ENCODE data around the gene CD300LB.
"Not testable (repeated sequence)": the region's sequence is repeated elsewhere in the genome, so short reads cannot be mapped to it uniquely, and the experiment has no call there.

The CD300LB gene

DNA sequence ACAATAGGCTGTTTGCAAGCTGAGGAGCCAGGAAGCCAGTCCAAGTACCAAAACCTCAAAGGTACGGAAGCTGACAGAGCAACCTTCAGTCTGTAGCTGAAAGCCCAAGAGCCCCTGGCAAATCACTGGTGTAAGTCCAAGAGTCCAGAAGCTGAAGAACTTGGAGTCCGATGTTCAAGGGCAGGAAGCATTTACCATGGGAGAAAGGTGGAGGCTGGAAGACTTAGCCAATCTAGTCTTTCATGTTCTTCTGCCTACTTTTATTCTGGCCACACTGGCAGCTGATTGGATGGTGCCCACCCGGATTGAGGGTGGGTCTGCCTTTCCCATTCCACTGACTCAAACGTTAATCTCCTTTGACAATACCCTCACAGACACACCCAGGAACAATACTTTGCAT is 15.3 kb downstream of the CD300LB start:
- Histone ChIP-seq H3K4me1 (ENCODE audit: control insufficient read depth, insufficient read depth, low read length, poor library complexity, severe bottlenecking) (no peaks in the 10 kb centered on the region), H3K9me3 (ENCODE audit: control insufficient read depth, low read length) (peaks cover 4% of the 10 kb centered on the region), H3K4me3 (ENCODE audit: extremely low read depth, insufficient read depth, low read length, poor library complexity, severe bottlenecking) (no peak overlapping the region), H3K27ac (ENCODE audit: low read depth, low read length, severe bottlenecking) (no peak overlapping the region), H3K36me3 (ENCODE audit: control insufficient read depth, insufficient read depth, low read length) (no peaks in the 10 kb centered on the region)
- WGBS, 2 experiments (ENCODE audit: insufficient coverage in 2 of 2): 80 to 86% methylated on average over 3 to 4 of the region's 4 CpGs

DNA sequence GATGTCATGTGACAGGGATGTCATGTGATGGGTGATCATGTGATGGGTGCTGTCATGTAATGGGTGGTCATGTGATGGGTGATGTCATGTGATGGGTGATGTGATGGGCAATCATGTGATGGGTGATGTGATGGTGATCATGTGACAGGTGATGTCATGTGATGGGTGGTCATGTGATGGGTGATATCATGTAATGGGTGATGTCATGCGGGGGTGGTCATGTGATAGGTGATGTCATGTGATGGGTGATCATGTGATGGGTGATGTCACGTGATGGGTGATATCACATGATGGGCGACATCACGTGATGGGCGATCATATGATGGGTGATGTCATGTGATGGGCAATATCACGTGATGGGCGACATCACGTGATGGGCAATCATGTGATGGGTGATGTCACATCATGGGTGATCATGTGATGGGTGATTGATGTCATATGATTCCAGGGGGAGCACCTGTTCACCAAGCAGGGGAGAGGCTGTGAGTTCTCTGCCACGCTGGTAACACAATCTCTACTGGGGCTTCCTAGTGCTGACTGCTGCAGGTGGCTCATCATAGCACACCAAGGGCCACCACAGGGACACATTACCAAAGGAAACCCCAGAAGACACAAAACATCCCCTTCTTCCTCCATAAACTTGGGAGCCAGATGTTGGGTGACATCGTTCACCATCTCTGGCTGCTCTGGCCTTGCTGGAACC is 16.5 kb downstream of the CD300LB start:
- Histone ChIP-seq H3K9me3 (ENCODE audit: control insufficient read depth, low read length) (peaks cover 4% of the 10 kb centered on the region), H3K36me3 (ENCODE audit: control insufficient read depth, insufficient read depth, low read length) (no peaks in the 10 kb centered on the region), H3K27ac (ENCODE audit: low read depth, low read length, severe bottlenecking) (no peak overlapping the region), H3K4me3 (ENCODE audit: extremely low read depth, insufficient read depth, low read length, poor library complexity, severe bottlenecking) (no peak overlapping the region), H3K4me1 (ENCODE audit: control insufficient read depth, insufficient read depth, low read length, poor library complexity, severe bottlenecking) (no peaks in the 10 kb centered on the region)
- 94 to 98% methylated on average over 9 to 10 of the region's 10 CpGs for WGBS, 2 experiments (ENCODE audit: insufficient coverage in 2 of 2)

DNA sequence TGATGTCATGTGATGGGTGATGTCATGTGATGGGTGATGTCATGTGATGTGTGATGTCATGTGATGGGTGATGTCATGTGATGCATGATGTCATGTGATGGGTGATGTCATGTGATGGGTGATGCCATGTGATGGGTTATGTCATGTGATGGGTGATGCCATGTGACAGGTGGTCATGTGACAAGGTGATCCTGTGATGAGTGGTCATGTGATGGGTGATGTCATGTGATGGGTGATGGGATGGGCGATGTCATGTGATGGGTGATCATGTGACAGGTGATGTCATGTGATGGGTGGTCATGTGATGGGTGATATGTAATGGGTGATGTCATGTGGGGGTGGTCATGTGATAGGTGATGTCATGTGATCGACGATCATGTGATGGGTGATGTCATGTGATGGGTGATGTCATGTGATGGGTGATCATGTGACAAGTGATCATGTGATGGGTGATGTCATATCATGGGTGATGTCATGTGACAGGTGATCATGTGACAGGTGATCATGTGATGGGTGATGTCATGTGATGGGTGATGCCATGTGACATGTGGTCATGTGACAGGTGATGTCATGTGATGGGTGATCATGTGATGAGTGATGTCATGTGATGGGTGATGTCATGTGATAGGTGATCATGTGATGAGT is 17.2 kb downstream of the CD300LB start:
- Histone ChIP-seq H3K4me3 (ENCODE audit: extremely low read depth, insufficient read depth, low read length, poor library complexity, severe bottlenecking) (no peak overlapping the region), H3K36me3 (ENCODE audit: control insufficient read depth, insufficient read depth, low read length) (no peaks in the 10 kb centered on the region), H3K27ac (ENCODE audit: low read depth, low read length, severe bottlenecking) (no peak overlapping the region), H3K9me3 (ENCODE audit: control insufficient read depth, low read length) (peaks cover 4% of the 10 kb centered on the region), H3K4me1 (ENCODE audit: control insufficient read depth, insufficient read depth, low read length, poor library complexity, severe bottlenecking) (no peaks in the 10 kb centered on the region)
- 96 to 100% methylated on average over 3 of the region's 3 CpGs for WGBS, 2 experiments (ENCODE audit: insufficient coverage in 2 of 2)

DNA sequence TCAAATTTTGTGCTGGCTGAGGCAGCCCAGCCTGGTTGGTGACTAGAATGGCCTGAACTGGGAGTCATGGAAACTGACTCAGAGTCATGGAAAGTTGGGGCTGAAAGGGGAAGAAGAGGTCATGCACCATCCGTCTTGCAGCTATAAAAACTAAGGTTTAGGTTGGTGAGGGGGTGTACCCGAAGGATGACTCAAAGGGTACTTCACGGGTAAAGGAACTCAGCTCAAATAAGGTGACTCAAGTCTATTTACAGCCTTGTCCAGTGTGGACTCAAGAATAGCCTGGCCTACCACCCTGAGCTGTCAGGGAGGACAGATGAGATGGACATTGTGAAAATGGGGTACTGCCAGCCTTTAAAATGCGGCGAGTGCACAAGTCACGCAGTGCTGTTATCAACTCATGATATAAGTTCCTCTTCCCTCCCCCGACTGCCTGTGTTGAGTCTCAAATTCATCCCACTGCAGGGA is 18.6 kb downstream of the CD300LB start:
- WGBS, 2 experiments (ENCODE audit: insufficient coverage in 2 of 2): 82 to 92% methylated on average over 3 to 7 of the region's 7 CpGs
- Histone ChIP-seq H3K4me1 (ENCODE audit: control insufficient read depth, insufficient read depth, low read length, poor library complexity, severe bottlenecking) (no peaks in the 10 kb centered on the region), H3K27ac (ENCODE audit: low read depth, low read length, severe bottlenecking) (no peak overlapping the region), H3K36me3 (ENCODE audit: control insufficient read depth, insufficient read depth, low read length) (no peaks in the 10 kb centered on the region), H3K9me3 (ENCODE audit: control insufficient read depth, low read length) (no peaks in the 10 kb centered on the region), H3K4me3 (ENCODE audit: extremely low read depth, insufficient read depth, low read length, poor library complexity, severe bottlenecking) (no peak overlapping the region)

DNA sequence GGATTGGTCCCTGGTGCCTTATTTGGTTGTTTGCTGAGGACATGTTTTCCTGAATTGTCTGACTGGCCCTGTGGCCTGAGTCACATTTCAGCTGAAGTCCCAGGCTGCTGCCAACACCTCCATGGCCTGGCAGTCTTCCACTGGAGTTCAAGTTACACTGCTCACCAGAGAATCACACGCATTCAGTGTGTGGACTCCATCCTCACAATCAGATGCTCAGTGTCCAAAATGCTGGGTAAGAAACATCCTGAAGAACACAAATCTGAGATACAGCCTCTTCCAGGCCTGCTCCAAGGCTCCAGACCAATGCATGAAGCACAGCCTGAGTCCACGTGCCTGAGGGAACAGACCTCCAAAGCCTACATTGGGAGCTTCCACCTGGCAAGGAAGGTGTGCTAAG is 19.2 kb downstream of the CD300LB start:
- 81 to 89% methylated on average over 2 of the region's 2 CpGs for WGBS, 2 experiments (ENCODE audit: insufficient coverage in 2 of 2)
- H3K9me3 ChIP-seq (ENCODE audit: control insufficient read depth, low read length): no peaks in the 10 kb centered on the region
- H3K27ac ChIP-seq (ENCODE audit: low read depth, low read length, severe bottlenecking): no peak overlapping the region
- no peaks in the 10 kb centered on the region for H3K36me3 ChIP-seq (ENCODE audit: control insufficient read depth, insufficient read depth, low read length)
- H3K4me3 ChIP-seq (ENCODE audit: extremely low read depth, insufficient read depth, low read length, poor library complexity, severe bottlenecking): no peak overlapping the region
- no peaks in the 10 kb centered on the region for H3K4me1 ChIP-seq (ENCODE audit: control insufficient read depth, insufficient read depth, low read length, poor library complexity, severe bottlenecking)

DNA sequence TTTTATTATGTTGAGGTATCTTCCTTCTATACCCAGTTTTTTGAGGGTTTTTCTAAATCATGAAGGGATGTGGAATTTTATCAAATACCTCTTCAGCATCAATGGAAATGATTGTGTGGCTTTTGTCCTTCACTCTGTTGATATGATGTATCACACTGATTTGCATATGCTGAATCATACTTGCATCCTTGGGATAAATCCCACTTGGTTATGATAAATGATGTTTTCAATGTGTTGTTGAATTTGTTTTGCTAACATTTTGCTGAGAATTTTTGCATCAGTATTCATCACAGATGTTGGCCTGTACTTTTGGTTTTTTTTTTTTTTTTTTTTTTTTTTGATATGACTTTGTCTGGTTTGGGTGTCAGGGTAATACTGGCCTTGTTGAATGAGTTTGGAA is 23.1 kb downstream of the CD300LB start:
- Histone ChIP-seq H3K36me3 (ENCODE audit: control insufficient read depth, insufficient read depth, low read length) (no peaks in the 10 kb centered on the region), H3K9me3 (ENCODE audit: control insufficient read depth, low read length) (no peaks in the 10 kb centered on the region), H3K4me3 (ENCODE audit: extremely low read depth, insufficient read depth, low read length, poor library complexity, severe bottlenecking) (no peak overlapping the region), H3K27ac (ENCODE audit: low read depth, low read length, severe bottlenecking) (no peak overlapping the region), H3K4me1 (ENCODE audit: control insufficient read depth, insufficient read depth, low read length, poor library complexity, severe bottlenecking) (no peaks in the 10 kb centered on the region)

DNA sequence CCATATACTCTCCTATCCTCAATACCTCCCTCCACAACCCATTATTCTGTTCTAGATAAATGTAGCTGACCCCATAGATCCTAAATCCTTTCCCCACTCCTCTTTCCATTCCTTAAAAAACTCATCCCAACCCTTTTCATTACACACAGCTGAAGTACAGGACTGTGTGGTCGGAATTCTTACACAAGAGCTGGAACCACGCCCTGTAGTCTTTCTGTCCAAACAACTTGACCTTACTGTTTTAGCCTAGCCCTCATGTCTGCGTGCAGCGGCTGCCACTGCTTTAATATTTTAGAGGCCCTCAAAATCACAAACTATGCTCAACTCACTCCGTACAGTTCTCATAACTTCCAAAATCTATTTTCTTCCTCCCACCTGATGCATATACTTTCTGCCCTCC is 27.3 kb downstream of the CD300LB start:
- H3K27ac ChIP-seq (ENCODE audit: low read depth, low read length, severe bottlenecking); H3K9me3 ChIP-seq (ENCODE audit: control insufficient read depth, low read length); H3K4me3 ChIP-seq (ENCODE audit: extremely low read depth, insufficient read depth, low read length, poor library complexity, severe bottlenecking); H3K36me3 ChIP-seq (ENCODE audit: control insufficient read depth, insufficient read depth, low read length); H3K4me1 ChIP-seq (ENCODE audit: control insufficient read depth, insufficient read depth, low read length, poor library complexity, severe bottlenecking): not testable (repeated sequence)
- 84 to 95% methylated on average over 3 to 5 of the region's 5 CpGs for WGBS, 2 experiments (ENCODE audit: insufficient coverage in 2 of 2)

DNA sequence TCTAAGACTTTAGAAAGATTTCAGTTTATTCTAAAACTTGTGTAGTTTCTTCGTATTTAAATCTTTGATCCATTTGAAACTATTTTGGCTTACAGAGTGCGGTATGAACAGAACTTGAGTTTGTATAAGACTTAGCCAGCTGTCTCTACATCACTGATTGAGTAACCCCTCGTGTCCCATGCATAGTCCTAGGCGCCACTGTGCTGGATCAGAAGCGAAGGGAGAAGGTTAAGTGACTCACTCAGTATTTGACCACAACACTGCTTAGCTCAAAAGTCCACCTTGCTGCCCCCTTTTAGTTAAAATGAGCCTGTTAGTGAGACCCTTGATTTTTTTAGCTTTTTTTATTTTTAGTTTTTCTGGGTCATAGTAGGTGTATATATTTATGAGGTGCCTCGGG is 28.4 kb downstream of the CD300LB start:
- 84 to 85% methylated on average over 4 to 5 of the region's 6 CpGs for WGBS, 2 experiments (ENCODE audit: insufficient coverage in 2 of 2)
- H3K27ac ChIP-seq (ENCODE audit: low read depth, low read length, severe bottlenecking): no peak overlapping the region
- no peaks in the 10 kb centered on the region for H3K36me3 ChIP-seq (ENCODE audit: control insufficient read depth, insufficient read depth, low read length)
- no peak overlapping the region for H3K4me3 ChIP-seq (ENCODE audit: extremely low read depth, insufficient read depth, low read length, poor library complexity, severe bottlenecking)
- no peaks in the 10 kb centered on the region for H3K4me1 ChIP-seq (ENCODE audit: control insufficient read depth, insufficient read depth, low read length, poor library complexity, severe bottlenecking)
- H3K9me3 ChIP-seq (ENCODE audit: control insufficient read depth, low read length): no peaks in the 10 kb centered on the region

DNA sequence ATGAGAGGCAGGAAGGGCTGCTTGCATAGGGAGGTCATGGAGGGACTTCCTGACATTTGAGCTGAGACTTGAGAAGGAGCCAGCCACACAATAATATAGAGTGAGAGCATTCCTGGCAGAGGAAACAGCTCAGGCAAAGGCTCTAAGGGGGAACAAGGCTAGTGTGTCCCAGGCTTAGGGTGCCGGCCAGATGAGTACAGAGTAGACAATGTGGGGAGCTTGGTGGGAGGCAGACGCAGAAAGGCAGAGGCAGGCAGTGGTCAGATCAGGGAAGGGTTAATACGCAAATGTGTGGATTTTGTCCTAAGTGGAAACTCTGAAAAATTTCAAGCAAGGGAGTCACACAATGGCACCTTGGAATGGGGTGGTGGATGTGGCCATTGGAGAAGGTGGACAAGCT is 31.3 kb downstream of the CD300LB start:
- H3K4me1 ChIP-seq (ENCODE audit: control insufficient read depth, insufficient read depth, low read length, poor library complexity, severe bottlenecking): no peaks in the 10 kb centered on the region
- WGBS, 2 experiments (ENCODE audit: insufficient coverage in 2 of 2): 89 to 95% methylated on average over 3 of the region's 3 CpGs
- no peaks in the 10 kb centered on the region for H3K9me3 ChIP-seq (ENCODE audit: control insufficient read depth, low read length)
- no peak overlapping the region for H3K4me3 ChIP-seq (ENCODE audit: extremely low read depth, insufficient read depth, low read length, poor library complexity, severe bottlenecking)
- H3K27ac ChIP-seq (ENCODE audit: low read depth, low read length, severe bottlenecking): no peak overlapping the region
- H3K36me3 ChIP-seq (ENCODE audit: control insufficient read depth, insufficient read depth, low read length): no peaks in the 10 kb centered on the region

DNA sequence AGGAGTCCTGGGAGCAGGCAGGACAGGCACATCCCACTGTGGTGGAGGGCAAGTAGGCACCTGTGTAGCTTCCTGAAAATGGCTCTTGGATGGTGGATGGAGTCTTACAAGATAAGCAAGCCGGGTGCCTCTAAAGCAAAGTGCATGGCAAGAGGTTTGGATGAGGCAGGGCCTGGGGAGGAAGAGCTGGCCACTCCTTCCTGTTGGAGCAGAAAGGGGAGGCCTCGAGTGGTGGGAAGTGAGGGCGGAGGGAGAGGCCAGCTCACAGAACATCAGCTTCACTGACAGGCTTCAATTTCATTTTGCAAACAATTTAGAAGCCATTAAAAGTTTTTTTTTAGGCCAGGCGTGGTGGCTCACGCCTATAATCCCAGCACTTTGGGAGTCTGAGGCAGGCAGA is 33.8 kb downstream of the CD300LB start:
- no peak overlapping the region for H3K4me3 ChIP-seq (ENCODE audit: extremely low read depth, insufficient read depth, low read length, poor library complexity, severe bottlenecking)
- no peaks in the 10 kb centered on the region for H3K36me3 ChIP-seq (ENCODE audit: control insufficient read depth, insufficient read depth, low read length)
- no peaks in the 10 kb centered on the region for H3K4me1 ChIP-seq (ENCODE audit: control insufficient read depth, insufficient read depth, low read length, poor library complexity, severe bottlenecking)
- H3K27ac ChIP-seq (ENCODE audit: low read depth, low read length, severe bottlenecking): no peak overlapping the region
- H3K9me3 ChIP-seq (ENCODE audit: control insufficient read depth, low read length): no peaks in the 10 kb centered on the region
- 73 to 74% methylated on average over 3 to 5 of the region's 5 CpGs for WGBS, 2 experiments (ENCODE audit: insufficient coverage in 2 of 2)

DNA sequence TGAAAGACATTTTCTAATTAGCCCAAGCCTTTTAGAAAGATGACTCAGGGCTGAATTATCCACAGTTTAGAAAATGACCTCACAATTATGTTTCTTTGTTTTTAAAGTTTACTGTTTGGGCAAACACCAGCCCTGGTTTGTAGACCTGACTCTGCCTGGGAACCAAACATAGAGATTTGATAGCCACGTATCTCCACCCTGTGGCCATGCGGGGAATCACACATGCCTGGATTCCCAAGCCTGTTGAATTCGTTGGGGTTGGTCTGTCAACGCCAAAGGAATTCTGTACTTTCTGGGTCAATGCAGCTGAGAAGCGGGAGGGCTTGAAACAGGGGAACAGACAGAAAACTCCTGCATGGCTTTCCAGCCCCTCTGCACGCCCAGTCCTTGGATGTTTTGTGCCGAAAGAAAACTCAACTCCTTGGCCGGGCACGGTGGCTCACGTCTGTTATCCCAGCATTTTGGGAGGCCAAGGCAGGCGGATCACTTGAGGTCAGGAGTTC is 37.9 kb downstream of the CD300LB start:
- no peaks in the 10 kb centered on the region for H3K9me3 ChIP-seq (ENCODE audit: control insufficient read depth, low read length)
- WGBS, 2 experiments (ENCODE audit: insufficient coverage in 2 of 2): 39 to 47% methylated on average over 10 to 11 of the region's 11 CpGs
- H3K4me3 ChIP-seq (ENCODE audit: extremely low read depth, insufficient read depth, low read length, poor library complexity, severe bottlenecking): no peak overlapping the region

More for the DNA sequence above, 37.9 kb downstream of the CD300LB start:
- no peak overlapping the region for H3K27ac ChIP-seq (ENCODE audit: low read depth, low read length, severe bottlenecking)
- no peaks in the 10 kb centered on the region for H3K36me3 ChIP-seq (ENCODE audit: control insufficient read depth, insufficient read depth, low read length)
- no peaks in the 10 kb centered on the region for H3K4me1 ChIP-seq (ENCODE audit: control insufficient read depth, insufficient read depth, low read length, poor library complexity, severe bottlenecking)

All from mesodermal cell (in vitro differentiated cells).